Loucy (cell line): ENCODE measurements around the gene YTHDF2.
"Not testable (repeated sequence)": the region's sequence is repeated elsewhere in the genome, so short reads cannot be mapped to it uniquely, and the experiment has no call there.

Experiments
- H2AFZ ChIP-seq: fragments of 200-600 bp; sonication (generic); 2 replicates; pipeline ENCODE4 v1.6.0; 2016; ENCODE audit warnings: antibody characterized with exemption, mild to moderate bottlenecking, low read length, moderate library complexity
- H3F3A ChIP-seq: fragments of 200-600 bp; 2 replicates; pipeline ENCODE4 v1.6.0; 2016; ENCODE audit warnings: antibody characterized with exemption, low read depth, mild to moderate bottlenecking
- H3K27me3 ChIP-seq: fragments of 200-600 bp; sonication (generic); 2 replicates; pipeline ENCODE4 v1.6.1; 2014; ENCODE audit warnings: low read length, mild to moderate bottlenecking; ENCODE audit not compliant: insufficient read depth, poor library complexity, severe bottlenecking
- H3K36me3 ChIP-seq: fragments of 200-600 bp; sonication (generic); 2 replicates; pipeline ENCODE4 v1.6.1; 2016; ENCODE audit warnings: low read length; ENCODE audit not compliant: insufficient read depth
- H3K4me1 ChIP-seq: fragments of 200-600 bp; sonication (generic); 2 replicates; pipeline ENCODE4 v1.5.1; 2014; ENCODE audit warnings: low read length, mild to moderate bottlenecking; ENCODE audit not compliant: insufficient read depth, poor library complexity, severe bottlenecking
- H3K4me2 ChIP-seq: fragments of 200-600 bp; sonication (generic); 2 replicates; pipeline ENCODE4 v1.6.0; 2014; ENCODE audit warnings: antibody characterized with exemption, low read length, low read depth, mild to moderate bottlenecking; ENCODE audit not compliant: poor library complexity, severe bottlenecking
- H3K4me3 ChIP-seq: fragments of 200-600 bp; sonication (generic); 2 replicates; pipeline ENCODE4 v1.5.1; 2014; ENCODE audit warnings: low read length, mild to moderate bottlenecking, mixed read lengths; ENCODE audit not compliant: poor library complexity, severe bottlenecking
- H3K79me2 ChIP-seq: fragments of 200-600 bp; sonication (generic); 2 replicates; pipeline ENCODE4 v1.6.1; 2014; ENCODE audit warnings: low read length; ENCODE audit not compliant: insufficient read depth
- H3K9ac ChIP-seq: fragments of 200-600 bp; sonication (generic); 2 replicates; pipeline ENCODE4 v1.6.0; 2014; ENCODE audit warnings: mild to moderate bottlenecking, low read depth, low read length, moderate library complexity; ENCODE audit not compliant: poor library complexity, severe bottlenecking
- H3K9me2 ChIP-seq: fragments of 200-600 bp; sonication (generic); replicated peaks from 2 replicates; pipeline ENCODE4 v1.6.1; 2016; ENCODE audit warnings: low read depth, low read length, mixed read lengths
- H3K9me3 ChIP-seq: fragments of 200-600 bp; sonication (generic); 2 replicates; pipeline ENCODE4 v1.6.1; 2014; ENCODE audit warnings: mild to moderate bottlenecking, antibody characterized with exemption, low read length, low read depth; ENCODE audit not compliant: insufficient read depth
- H4K20me1 ChIP-seq: fragments of 200-600 bp; sonication (generic); 2 replicates; pipeline ENCODE4 v1.6.0; 2014; ENCODE audit warnings: antibody characterized with exemption, low read length, mild to moderate bottlenecking; ENCODE audit not compliant: insufficient read depth, poor library complexity, severe bottlenecking
- CTCF ChIP-seq: fragments of 200-600 bp; sonication (generic); conservative IDR thresholded peaks from 2 replicates; pipeline ENCODE4 v1.5.1; 2014; ENCODE audit warnings: mild to moderate bottlenecking, antibody characterized with exemption, low read length
- EZH2phosphoT487 ChIP-seq: fragments of 200-600 bp; IDR thresholded peaks from 2 replicates; pipeline ENCODE4 v1.6.1; 2018; ENCODE audit warnings: antibody characterized with exemption, mild to moderate bottlenecking, moderate library complexity, borderline replicate concordance

Gene YTHDF2

GRCh38 chr1:28766532-28767183 is 29.9 kb downstream of the YTHDF2 start:
- H3F3A ChIP-seq, result no peaks in the 10 kb centered on the region
- no peak overlapping the region for H2AFZ ChIP-seq
- no peaks in the 10 kb centered on the region for H3K27me3 ChIP-seq
- no peak overlapping the region for H3K9ac ChIP-seq
- no peaks in the 10 kb centered on the region for H3K9me2 ChIP-seq
- H3K79me2 ChIP-seq, result peaks cover 68% of the 10 kb centered on the region
- H4K20me1 ChIP-seq, result peaks cover 59% of the 10 kb centered on the region
- no peak overlapping the region for H3K4me2 ChIP-seq
- H3K4me3 ChIP-seq, result no peak overlapping the region
- no peaks in the 10 kb centered on the region for H3K9me3 ChIP-seq
- peaks cover 69% of the 10 kb centered on the region; the same call in 1 of the 2 replicates for H3K36me3 ChIP-seq
- H3K4me1 ChIP-seq, result no peaks in the 10 kb centered on the region
- TF ChIP-seq EZH2phosphoT487 (no peak), CTCF (no peak)

- peaks cover 26% of the 10 kb centered on the region for H4K20me1 ChIP-seq
- no peak overlapping the region for H2AFZ ChIP-seq
- no peak overlapping the region for H3K9ac ChIP-seq
- H3K9me3 ChIP-seq, result no peaks in the 10 kb centered on the region
- peaks cover 34% of the 10 kb centered on the region for H3K79me2 ChIP-seq
- H3K4me3 ChIP-seq, result no peak overlapping the region
- no peaks in the 10 kb centered on the region for H3K27me3 ChIP-seq
- peaks cover 63% of the 10 kb centered on the region; the same call in 1 of the 2 replicates for H3K36me3 ChIP-seq
- H3F3A ChIP-seq, result peaks cover 3% of the 10 kb centered on the region; the same call in 1 of the 2 replicates
- no peaks in the 10 kb centered on the region for H3K9me2 ChIP-seq
- no peak for TF ChIP-seq EZH2phosphoT487
- TF ChIP-seq CTCF, result no peak
- no peak overlapping the region for H3K4me2 ChIP-seq
- no peaks in the 10 kb centered on the region for H3K4me1 ChIP-seq
Measured at GRCh38 chr1:28770601-28771165, 33.9 kb downstream of the YTHDF2 start.

GRCh38 chr1:28771921-28772320 is 35.2 kb downstream of the YTHDF2 start:
- not testable (repeated sequence) for H3K27me3 ChIP-seq, H3F3A ChIP-seq, H3K4me2 ChIP-seq, H2AFZ ChIP-seq, H3K9me3 ChIP-seq, H3K9ac ChIP-seq, H3K4me3 ChIP-seq, H3K4me1 ChIP-seq, H3K9me2 ChIP-seq
- peaks cover 51% of the 10 kb centered on the region; the same call in 1 of the 2 replicates for H3K36me3 ChIP-seq
- H4K20me1 ChIP-seq, result peaks cover 14% of the 10 kb centered on the region
- peaks cover 22% of the 10 kb centered on the region for H3K79me2 ChIP-seq
